HG03571 (cell line): ENCODE measurements around the gene ST6GAL2.

Experiments used
- ATAC-seq: cut with Tn5 transposase; IDR thresholded peaks from one replicate; pipeline ENCODE4 v1.9.1; 2021; ENCODE audit not compliant: unreplicated experiment

Gene ST6GAL2

GRCh38 chr2:106885971-106886915 lies at the start of gene ST6GAL2:
TSS of gene ST6GAL2 (minus strand) at chr2:106886167. CDS start at chr2:106843977, 42,190 bp downstream.
- ATAC-seq: no peak

- ATAC-seq: no peak
Measured at GRCh38 chr2:106932644-106933043, 46.7 kb upstream of the ST6GAL2 start.

- ATAC-seq: no peak
Measured at GRCh38 chr2:106931717-106932335, 45.9 kb upstream of the ST6GAL2 start.

- no peak for ATAC-seq
Measured at GRCh38 chr2:106921451-106921850, 35.5 kb upstream of the ST6GAL2 start.

GRCh38 chr2:106919012-106919411 lies 33.0 kb upstream of the ST6GAL2 start:
- ATAC-seq: no peak

GRCh38 chr2:106904242-106904641 lies 18.3 kb upstream of the ST6GAL2 start:
- no peak for ATAC-seq

GRCh38 chr2:106899786-106900530 lies 14.0 kb upstream of the ST6GAL2 start:
- no peak for ATAC-seq

GRCh38 chr2:106894545-106894944 lies 8.6 kb upstream of the ST6GAL2 start:
- ATAC-seq: no peak

GRCh38 chr2:106892048-106892447 lies 6.1 kb upstream of the ST6GAL2 start:
- no peak for ATAC-seq

GRCh38 chr2:106890606-106891005 lies 4.6 kb upstream of the ST6GAL2 start:
- ATAC-seq: no peak

- ATAC-seq: no peak
Measured at GRCh38 chr2:106886916-106887758, 1.2 kb upstream of the ST6GAL2 start.

- no peak for ATAC-seq
Measured at GRCh38 chr2:106885329-106885728, 638 bp downstream of the ST6GAL2 start.

GRCh38 chr2:106882673-106883072 lies 3.3 kb downstream of the ST6GAL2 start:
- ATAC-seq: no peak

GRCh38 chr2:106878206-106878605 lies 7.8 kb downstream of the ST6GAL2 start:
- no peak for ATAC-seq

GRCh38 chr2:106876699-106877098 lies 9.3 kb downstream of the ST6GAL2 start:
- ATAC-seq: no peak

- ATAC-seq: no peak
Measured at GRCh38 chr2:106869512-106870275, 16.3 kb downstream of the ST6GAL2 start.

- ATAC-seq: no peak
Measured at GRCh38 chr2:106868275-106868674, 17.7 kb downstream of the ST6GAL2 start.

- ATAC-seq: no peak
Measured at GRCh38 chr2:106867196-106867953, 18.6 kb downstream of the ST6GAL2 start.

GRCh38 chr2:106866641-106867040 lies 19.3 kb downstream of the ST6GAL2 start:
- no peak for ATAC-seq
